Left lung (tissue), 10 donors: ENCODE measurements around the gene ZNF786. TPM values are rescaled to one million over a fixed set of nuclear protein-coding genes. Genes with fewer than 3 reads are reported as not detected.
"Not testable (repeated sequence)": the region's sequence is repeated elsewhere in the genome, so short reads cannot be mapped to it uniquely, and the experiment has no call there.

ENCODE experiments used
- ATAC-seq: fragments of 200-7000 bp; cut with Tn5 transposase; one replicate; pipeline ENCODE4 v1.9.1; 2020; ENCODE audit warnings: moderate library complexity
- DNase-seq, 4 donors: peaks; one replicate each; pipeline ENCODE4 v3.0.0-alpha.2; 2013 to 2020
- H3K27ac ChIP-seq, 2 donors: fragments of 200-600 bp; sonication (generic) in 1 of 2; one replicate each; pipeline versions ENCODE4 v1.5.0 to v1.8.0; 2020 to 2021
- H3K27me3 ChIP-seq, 2 donors: fragments of 200-600 bp; sonication (generic) in 1 of 2; one replicate each; pipeline versions ENCODE4 v1.5.0 to v1.8.0; 2020 to 2021
- H3K36me3 ChIP-seq, 2 donors: fragments of 200-600 bp; sonication (generic) in 1 of 2; one replicate each; pipeline versions ENCODE4 v1.5.0 to v1.8.0; 2020 to 2021
- H3K4me1 ChIP-seq, 2 donors: fragments of 200-600 bp; one replicate each; pipeline ENCODE4 v1.8.0; 2021
- H3K4me3 ChIP-seq, 2 donors: fragments of 200-600 bp; sonication (generic) in 1 of 2; one replicate each; pipeline versions ENCODE4 v1.5.0 to v1.8.0; 2020 to 2021; ENCODE audit warnings: mild to moderate bottlenecking in 1 of 2
- H3K9me3 ChIP-seq, 2 donors: fragments of 200-600 bp; sonication (generic) in 1 of 2; one replicate each; pipeline versions ENCODE4 v1.5.0 to v1.8.0; 2020 to 2021
- intact Hi-C, 2 donors: fragments of 100-400 bp; cut with DNase I; formaldehyde crosslinking; loops; one replicate each; pipeline versions ENCODE4 v1.11.2 to v1.14.2; 2022
- polyA plus RNA-seq, 6 donors: library from polyadenylated mRNA; unstranded; fragments of 120-200 nt; gene quantifications; one replicate each; pipeline ENCODE4 v1.2.1, GENCODE V29; 2013; ENCODE audit not compliant: insufficient read length in 6 of 6
- total RNA-seq, 2 donors: library from RNA; stranded (reverse); fragmentation: NEBNext Ultra II Directional; extraction: Animal tissue kit (Norgen Biotek cat#: 25700); gene quantifications; one replicate each; pipeline ENCODE4 v1.2.1, GENCODE V29; 2021
- TF ChIP-seq, protein P1 (sequence below), 2 donors: fragments of 200-600 bp; sonication (generic) in 1 of 2; IDR thresholded peaks; one replicate each; pipeline versions ENCODE4 v1.5.0 to v1.8.0; 2021; ENCODE audit warnings: antibody characterized with exemption in 2 of 2
- donor health status: DM: no; HTN: yes; CAD: no.
- donor health status: DM: no; HTN: no; CAD: no.

Gene ZNF786
- total and polyA plus RNA-seq, 8 donors = 5.2 to 8.7 (median 6.9) TPM

DNA sequence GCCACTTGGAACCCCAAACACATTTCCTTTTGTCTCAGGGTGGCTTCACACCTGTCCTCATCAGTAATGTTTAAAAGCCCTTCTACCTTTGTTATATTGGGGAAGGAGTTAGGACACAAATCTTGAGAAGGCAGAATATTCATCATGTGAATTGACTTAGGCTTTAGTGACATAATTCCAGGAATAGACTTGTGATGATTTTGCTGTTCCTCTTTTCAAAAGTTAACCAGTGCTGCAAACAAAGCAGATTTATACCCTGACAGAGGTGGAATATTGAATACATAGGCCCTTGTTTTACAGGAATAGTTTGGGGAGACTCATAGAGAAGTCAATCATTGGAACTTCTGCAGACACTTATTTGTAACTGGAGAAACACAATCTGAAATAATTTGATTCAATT lies 27.0 kb downstream of the ZNF786 start:
- Histone ChIP-seq H3K27ac (peak overlapping the region in 1 of 2 donors; percentile 5), H3K27me3 (no peaks in the 10 kb centered on the region), H3K9me3 (no peaks in the 10 kb centered on the region), H3K4me1 (peaks cover 0 to 4% of the 10 kb centered on the region in 2 donors), H3K36me3 (no peaks in the 10 kb centered on the region), H3K4me3 (no peak overlapping the region)
- ATAC-seq = no peak
- TF ChIP-seq, protein P1, sequence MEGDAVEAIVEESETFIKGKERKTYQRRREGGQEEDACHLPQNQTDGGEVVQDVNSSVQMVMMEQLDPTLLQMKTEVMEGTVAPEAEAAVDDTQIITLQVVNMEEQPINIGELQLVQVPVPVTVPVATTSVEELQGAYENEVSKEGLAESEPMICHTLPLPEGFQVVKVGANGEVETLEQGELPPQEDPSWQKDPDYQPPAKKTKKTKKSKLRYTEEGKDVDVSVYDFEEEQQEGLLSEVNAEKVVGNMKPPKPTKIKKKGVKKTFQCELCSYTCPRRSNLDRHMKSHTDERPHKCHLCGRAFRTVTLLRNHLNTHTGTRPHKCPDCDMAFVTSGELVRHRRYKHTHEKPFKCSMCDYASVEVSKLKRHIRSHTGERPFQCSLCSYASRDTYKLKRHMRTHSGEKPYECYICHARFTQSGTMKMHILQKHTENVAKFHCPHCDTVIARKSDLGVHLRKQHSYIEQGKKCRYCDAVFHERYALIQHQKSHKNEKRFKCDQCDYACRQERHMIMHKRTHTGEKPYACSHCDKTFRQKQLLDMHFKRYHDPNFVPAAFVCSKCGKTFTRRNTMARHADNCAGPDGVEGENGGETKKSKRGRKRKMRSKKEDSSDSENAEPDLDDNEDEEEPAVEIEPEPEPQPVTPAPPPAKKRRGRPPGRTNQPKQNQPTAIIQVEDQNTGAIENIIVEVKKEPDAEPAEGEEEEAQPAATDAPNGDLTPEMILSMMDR (IDR thresholded peaks at IDR 0.05) = no peak
- no peak for DNase-seq
- intact Hi-C loops = no loop called here

GRCh38 chr7:149062217-149062899 lies 28.2 kb downstream of the ZNF786 start:
- H3K4me3 ChIP-seq, H3K9me3 ChIP-seq, H3K4me1 ChIP-seq, H3K36me3 ChIP-seq, intact Hi-C loops, H3K27me3 ChIP-seq, ATAC-seq, DNase-seq, H3K27ac ChIP-seq: not testable (repeated sequence)

- DNase-seq = peak in 1 of 4 donors; percentile 15
- H3K9me3 ChIP-seq = no peaks in the 10 kb centered on the region
- intact Hi-C loops = no loop called here
Observed at GRCh38 chr7:149060156-149060555, 30.4 kb downstream of the ZNF786 start.

DNA sequence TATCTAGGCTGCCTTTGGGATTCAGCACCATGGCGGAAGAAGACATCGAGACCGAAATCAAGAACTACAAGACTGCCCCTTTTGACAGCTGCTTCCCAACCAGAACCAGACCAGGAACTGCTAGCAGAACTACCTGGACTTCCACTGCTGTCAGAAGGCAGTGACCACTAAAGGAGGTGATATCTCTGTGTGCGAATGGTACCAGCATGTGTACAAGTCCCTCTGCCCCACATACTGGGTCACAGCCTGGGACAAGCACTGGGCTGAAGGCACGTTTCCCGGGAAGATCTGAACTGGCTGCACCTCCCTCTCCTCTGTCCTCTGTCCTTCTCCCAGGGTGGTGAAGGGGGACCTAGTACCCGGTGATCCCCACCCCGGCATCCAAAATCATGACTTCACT lies 36.6 kb downstream of the ZNF786 start:
- Histone ChIP-seq H3K36me3 (no peaks in the 10 kb centered on the region), H3K9me3 (no peaks in the 10 kb centered on the region), H3K27ac (no peak overlapping the region), H3K4me1 (no peaks in the 10 kb centered on the region), H3K4me3 (no peak overlapping the region), H3K27me3 (no peaks in the 10 kb centered on the region)
- TF ChIP-seq, protein P1 (IDR thresholded peaks at IDR 0.05) = no peak
- no peak for ATAC-seq
- no peak for DNase-seq
- intact Hi-C loops = no loop called here

More at GRCh38 chr7:149060156-149060555, 30.4 kb downstream of the ZNF786 start:
- TF ChIP-seq, protein P1 (IDR thresholded peaks at IDR 0.05) = no peak
- H3K4me1 ChIP-seq = no peaks in the 10 kb centered on the region
- no peaks in the 10 kb centered on the region for H3K27me3 ChIP-seq
- H3K4me3 ChIP-seq = no peak overlapping the region
- H3K36me3 ChIP-seq = no peaks in the 10 kb centered on the region
- H3K27ac ChIP-seq = no peak overlapping the region
- ATAC-seq = no peak

- intact Hi-C loops = no loop called here
- Histone ChIP-seq H3K36me3 (no peaks in the 10 kb centered on the region), H3K27ac (no peak overlapping the region), H3K4me1 (no peaks in the 10 kb centered on the region), H3K4me3 (no peak overlapping the region), H3K27me3 (no peaks in the 10 kb centered on the region), H3K9me3 (no peaks in the 10 kb centered on the region)
- no peak for DNase-seq
- ATAC-seq = no peak
- TF ChIP-seq, protein P1 (IDR thresholded peaks at IDR 0.05) = no peak
Observed at GRCh38 chr7:149053384-149053783, 37.1 kb downstream of the ZNF786 start.

- TF ChIP-seq, protein P1 (IDR thresholded peaks at IDR 0.05) = no peak
- Histone ChIP-seq H3K36me3 (no peaks in the 10 kb centered on the region), H3K27ac (no peak overlapping the region), H3K4me3 (no peak overlapping the region), H3K27me3 (no peaks in the 10 kb centered on the region), H3K9me3 (no peaks in the 10 kb centered on the region), H3K4me1 (no peaks in the 10 kb centered on the region)
- ATAC-seq (no peak), DNase-seq (no peak)
- intact Hi-C loops = no loop called here
Observed at GRCh38 chr7:149050941-149051340, 39.6 kb downstream of the ZNF786 start.
